ENCODE measurements around the gene TNPO2.
"Not testable (repeated sequence)": the region's sequence is repeated elsewhere in the genome, so short reads cannot be mapped to it uniquely, and the experiment has no call there.

The TNPO2 gene

DNA sequence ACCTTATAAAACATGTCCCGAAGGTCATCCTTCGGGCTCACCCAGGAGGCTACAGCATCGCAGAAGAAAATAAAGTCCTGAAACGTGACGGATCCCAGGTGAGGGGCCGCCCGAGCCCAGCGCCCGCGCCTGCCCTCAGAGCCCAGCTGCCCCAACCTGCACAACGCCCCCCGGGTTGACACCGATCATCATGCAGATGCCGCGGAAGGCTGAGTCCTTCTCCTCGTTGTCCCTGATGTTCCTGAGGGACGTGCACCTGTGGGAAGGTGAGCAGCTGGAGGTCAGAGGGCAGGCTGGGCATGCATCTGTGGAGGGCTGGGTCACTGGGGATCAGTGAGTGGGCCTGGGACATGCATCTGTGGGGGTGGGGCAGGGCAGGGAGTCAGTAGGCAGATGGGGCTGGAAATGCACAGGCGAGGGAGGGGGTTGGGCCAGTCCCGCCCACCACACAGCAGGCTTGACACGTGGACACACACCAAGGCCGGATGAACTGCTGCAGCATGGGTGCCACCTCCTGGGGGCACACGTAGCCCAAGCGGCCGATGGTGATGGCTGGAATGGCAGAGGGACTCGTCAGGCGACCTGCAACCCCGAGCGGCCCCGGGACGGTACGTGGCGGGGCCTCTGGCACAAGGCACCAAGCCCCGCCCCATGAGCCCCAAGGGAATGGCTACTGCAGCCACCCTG is 22.0 kb downstream of the TNPO2 start:
- DNase-seq (ENCODE audit: insufficient read length) (no peak), FAIRE-seq (no peak)
- TF ChIP-seq POLR2AphosphoS5 (IDR thresholded peaks at IDR 0.05; ENCODE audit: low read depth, low read length) (no peak), POLR2A (IDR thresholded peaks at IDR 0.05; ENCODE audit: low read depth, low read length) (no peak), TAF1 (IDR thresholded peaks at IDR 0.05; ENCODE audit: borderline replicate concordance, low read depth, low read length) (no peak)

GRCh38 chr19:12698138-12698537 is 25.6 kb downstream of the TNPO2 start:
- DNase-seq (ENCODE audit: insufficient read length) (no peak), FAIRE-seq (no peak)
- TF ChIP-seq POLR2AphosphoS5 (IDR thresholded peaks at IDR 0.05; ENCODE audit: low read depth, low read length) (no peak), POLR2A (IDR thresholded peaks at IDR 0.05; ENCODE audit: low read depth, low read length) (no peak), TAF1 (IDR thresholded peaks at IDR 0.05; ENCODE audit: borderline replicate concordance, low read depth, low read length) (no peak)

DNA sequence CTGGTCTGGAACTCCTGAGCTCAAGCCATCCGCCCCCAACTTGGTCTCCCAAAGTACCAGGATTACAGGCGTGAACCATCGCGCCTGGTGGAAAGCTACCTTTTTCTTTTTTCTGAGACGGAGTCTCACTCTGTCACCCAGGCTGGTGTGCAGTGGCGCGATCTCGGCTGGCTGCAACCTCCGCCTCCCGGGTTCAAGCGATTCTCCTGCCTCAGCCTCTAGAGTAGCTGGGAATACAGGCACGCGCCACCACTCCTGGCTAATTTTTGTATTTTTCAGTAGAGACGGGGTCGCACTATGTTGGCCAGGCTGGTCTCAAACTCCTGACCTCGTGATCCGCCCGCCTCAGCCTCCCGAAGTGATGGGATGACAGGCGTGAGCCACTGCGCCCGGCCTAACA is 26.3 kb downstream of the TNPO2 start:
- not testable (repeated sequence) for FAIRE-seq; DNase-seq (ENCODE audit: insufficient read length)
- TF ChIP-seq POLR2AphosphoS5 (IDR thresholded peaks at IDR 0.05; ENCODE audit: low read depth, low read length): 0 out of 2 replicates have a peak, but pooled peaks have one; percentile 11

DNA sequence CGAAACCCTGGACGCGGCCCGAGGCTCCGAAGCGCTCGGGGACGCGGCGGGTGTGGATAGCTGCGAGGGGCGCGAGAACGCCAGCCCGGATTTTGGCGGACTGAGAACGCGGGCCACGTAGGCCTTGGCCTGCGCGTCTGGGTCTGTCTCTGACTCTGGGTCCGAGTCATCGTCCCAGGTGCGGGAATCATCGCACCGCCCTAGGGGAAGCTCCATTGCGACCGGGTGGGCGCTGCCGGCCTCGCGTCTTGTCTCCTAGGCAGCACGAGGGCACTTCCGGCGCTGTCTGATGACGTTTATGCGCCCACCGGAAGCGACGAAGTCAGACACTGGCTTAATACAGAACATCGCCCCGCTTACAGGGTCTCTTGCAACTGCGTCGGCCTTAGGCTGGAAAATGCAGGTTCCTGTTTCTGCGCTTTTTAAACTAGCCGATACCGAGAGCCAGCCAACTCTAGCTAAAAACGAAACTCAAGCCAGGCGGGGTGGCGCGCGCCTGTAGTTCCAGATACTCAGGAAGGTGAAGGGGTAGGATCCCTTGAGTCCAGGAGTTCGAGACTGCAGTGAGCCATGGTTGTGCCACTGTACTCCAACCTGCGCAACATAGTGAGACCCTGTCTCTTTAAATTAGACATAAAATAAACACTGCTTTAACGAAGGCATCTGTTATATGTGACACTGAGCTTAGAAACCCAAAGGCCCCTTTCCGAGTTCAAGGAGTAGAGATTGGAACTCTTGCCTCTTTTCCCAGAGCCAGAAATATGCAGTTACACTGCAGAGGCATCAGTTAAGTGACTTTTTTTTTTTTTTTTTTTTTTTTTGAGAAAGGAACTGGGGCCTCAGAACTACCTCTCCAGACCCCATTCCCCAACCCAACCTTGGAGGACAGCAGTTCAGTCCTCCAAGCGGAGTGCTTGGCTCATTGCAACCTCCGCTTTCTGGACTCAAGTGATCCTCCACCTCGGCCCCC is 27.1 kb downstream of the TNPO2 start, which contains the start of gene FBXW9:
Gene FBXW9 (minus strand): TSS at position 266 of the 970 bp plus-strand sequence. CDS start 50 bp downstream, at position 216.
- FAIRE-seq (peak; percentile 94), DNase-seq (ENCODE audit: insufficient read length) (peak; percentile 99)

DNA sequence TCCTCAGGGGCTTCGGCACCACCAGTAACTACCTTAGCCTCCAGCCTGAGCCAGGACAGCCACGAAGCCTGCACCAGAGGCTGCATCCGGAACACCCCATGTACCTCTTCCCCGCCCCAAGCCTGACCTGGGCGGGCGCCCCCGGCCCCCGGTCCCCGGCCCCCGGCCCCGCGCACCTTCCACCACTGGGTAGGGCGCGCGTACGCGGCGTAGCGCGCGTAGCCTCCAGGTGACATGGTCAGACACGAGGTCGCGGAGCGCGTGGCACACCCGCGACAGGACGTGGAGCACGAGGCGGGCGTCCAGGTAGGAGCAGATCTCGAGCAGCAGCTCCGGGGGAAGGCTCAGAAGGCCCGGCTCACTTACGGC is 27.8 kb downstream of the TNPO2 start:
- DNase-seq (ENCODE audit: insufficient read length): no peak
- no peak for TF ChIP-seq POLR2AphosphoS5 (IDR thresholded peaks at IDR 0.05; ENCODE audit: low read depth, low read length)
- no peak for TF ChIP-seq TAF1 (IDR thresholded peaks at IDR 0.05; ENCODE audit: borderline replicate concordance, low read depth, low read length)
- no peak for FAIRE-seq

More for the DNA sequence above, 27.1 kb downstream of the TNPO2 start, which contains the start of gene FBXW9:
- TF ChIP-seq POLR2A (IDR thresholded peaks at IDR 0.05; ENCODE audit: low read depth, low read length) (peak; percentile 86), POLR2AphosphoS5 (IDR thresholded peaks at IDR 0.05; ENCODE audit: low read depth, low read length) (peak; percentile 91), TAF1 (IDR thresholded peaks at IDR 0.05; ENCODE audit: borderline replicate concordance, low read depth, low read length) (peak; percentile 70)

DNA sequence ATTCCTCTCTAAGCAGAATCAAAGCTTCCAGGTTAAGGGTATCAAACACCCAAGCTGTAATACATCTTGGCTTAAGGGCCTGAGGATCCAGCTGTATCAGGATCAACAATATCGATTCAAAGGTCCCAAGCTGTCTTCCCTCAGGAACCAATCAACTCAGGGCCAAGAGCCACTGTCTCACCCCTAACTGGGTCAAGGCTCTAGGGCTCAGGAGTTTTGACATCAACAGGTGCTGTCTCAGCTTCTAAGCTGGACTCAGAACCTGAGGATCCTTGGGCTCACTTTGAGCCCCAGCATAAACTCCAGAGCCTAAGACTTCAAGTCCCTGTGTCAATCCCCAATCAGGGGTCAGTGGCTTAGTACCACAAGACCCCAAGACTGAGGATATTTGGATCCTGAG is 28.2 kb downstream of the TNPO2 start:
- FAIRE-seq: no peak
- no peak for DNase-seq (ENCODE audit: insufficient read length)
- TF ChIP-seq POLR2AphosphoS5 (IDR thresholded peaks at IDR 0.05; ENCODE audit: low read depth, low read length): no peak

DNA sequence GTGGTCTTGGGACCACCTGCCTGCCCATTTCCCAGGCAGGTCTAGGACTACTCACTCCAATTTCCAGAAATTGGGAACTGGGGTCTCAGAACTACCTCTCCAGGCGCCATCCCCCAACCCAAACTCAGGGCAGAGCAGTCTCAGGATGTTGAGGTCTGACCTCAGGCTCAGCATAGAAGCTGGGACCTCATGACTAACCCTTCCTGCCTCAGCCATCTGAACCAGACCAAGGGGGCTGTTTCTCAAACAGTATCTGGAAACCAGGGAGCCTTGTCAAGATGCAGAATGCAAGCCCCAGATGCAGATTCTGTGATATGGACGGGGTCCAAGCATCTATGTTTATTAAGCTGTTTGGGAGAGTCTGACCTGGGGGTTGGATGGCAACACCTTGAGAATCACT is 28.6 kb downstream of the TNPO2 start:
- TF ChIP-seq TAF1 (IDR thresholded peaks at IDR 0.05; ENCODE audit: borderline replicate concordance, low read depth, low read length): no peak
- no peak for TF ChIP-seq POLR2A (IDR thresholded peaks at IDR 0.05; ENCODE audit: low read depth, low read length)
- TF ChIP-seq POLR2AphosphoS5 (IDR thresholded peaks at IDR 0.05; ENCODE audit: low read depth, low read length): no peak
- DNase-seq (ENCODE audit: insufficient read length) (no peak), FAIRE-seq (no peak)

DNA sequence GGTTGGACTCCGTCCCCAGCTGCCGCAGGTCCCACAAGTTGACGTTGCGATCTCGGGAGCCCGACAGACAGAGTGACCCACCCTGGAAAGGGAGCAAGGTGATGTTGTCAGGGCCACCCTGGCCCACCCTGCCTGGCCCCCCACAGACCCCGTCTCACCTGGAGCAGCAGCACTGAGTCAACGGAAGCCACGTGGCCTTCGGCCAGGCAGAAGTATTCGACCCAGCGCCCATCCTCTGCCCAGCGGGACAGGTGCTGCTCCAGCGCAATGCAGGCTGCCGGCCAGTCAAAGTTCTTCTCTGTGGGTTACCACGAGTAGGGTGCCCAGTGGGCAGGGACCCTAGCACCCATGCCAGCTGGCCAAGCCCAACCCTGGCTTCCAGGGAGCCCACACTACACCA is 29.1 kb downstream of the TNPO2 start:
- TF ChIP-seq TAF1 (IDR thresholded peaks at IDR 0.05; ENCODE audit: borderline replicate concordance, low read depth, low read length) (no peak), POLR2A (IDR thresholded peaks at IDR 0.05; ENCODE audit: low read depth, low read length) (no peak), POLR2AphosphoS5 (IDR thresholded peaks at IDR 0.05; ENCODE audit: low read depth, low read length) (no peak)
- no peak for FAIRE-seq
- DNase-seq (ENCODE audit: insufficient read length): no peak

GRCh38 chr19:12692960-12693359 is 30.8 kb downstream of the TNPO2 start:
- DNase-seq (ENCODE audit: insufficient read length) (no peak), FAIRE-seq (no peak)
- TF ChIP-seq POLR2A (IDR thresholded peaks at IDR 0.05; ENCODE audit: low read depth, low read length) (no peak), TAF1 (IDR thresholded peaks at IDR 0.05; ENCODE audit: borderline replicate concordance, low read depth, low read length) (no peak), POLR2AphosphoS5 (IDR thresholded peaks at IDR 0.05; ENCODE audit: low read depth, low read length) (no peak)

GRCh38 chr19:12689581-12690216 is 34.0 kb downstream of the TNPO2 start:
- FAIRE-seq (no peak), DNase-seq (ENCODE audit: insufficient read length) (no peak)
- no peak for TF ChIP-seq POLR2AphosphoS5 (IDR thresholded peaks at IDR 0.05; ENCODE audit: low read depth, low read length)
- no peak for TF ChIP-seq TAF1 (IDR thresholded peaks at IDR 0.05; ENCODE audit: borderline replicate concordance, low read depth, low read length)
- no peak for TF ChIP-seq POLR2A (IDR thresholded peaks at IDR 0.05; ENCODE audit: low read depth, low read length)

- FAIRE-seq (no peak), DNase-seq (ENCODE audit: insufficient read length) (no peak)
- TF ChIP-seq TAF1 (IDR thresholded peaks at IDR 0.05; ENCODE audit: borderline replicate concordance, low read depth, low read length): no peak
- TF ChIP-seq POLR2A (IDR thresholded peaks at IDR 0.05; ENCODE audit: low read depth, low read length): no peak
- TF ChIP-seq POLR2AphosphoS5 (IDR thresholded peaks at IDR 0.05; ENCODE audit: low read depth, low read length): no peak
Observed at GRCh38 chr19:12689012-12689411, 34.7 kb downstream of the TNPO2 start.

Data from GM12892 (cell line).